ENCODE results near the gene SLC13A5.

Gene SLC13A5

DNA sequence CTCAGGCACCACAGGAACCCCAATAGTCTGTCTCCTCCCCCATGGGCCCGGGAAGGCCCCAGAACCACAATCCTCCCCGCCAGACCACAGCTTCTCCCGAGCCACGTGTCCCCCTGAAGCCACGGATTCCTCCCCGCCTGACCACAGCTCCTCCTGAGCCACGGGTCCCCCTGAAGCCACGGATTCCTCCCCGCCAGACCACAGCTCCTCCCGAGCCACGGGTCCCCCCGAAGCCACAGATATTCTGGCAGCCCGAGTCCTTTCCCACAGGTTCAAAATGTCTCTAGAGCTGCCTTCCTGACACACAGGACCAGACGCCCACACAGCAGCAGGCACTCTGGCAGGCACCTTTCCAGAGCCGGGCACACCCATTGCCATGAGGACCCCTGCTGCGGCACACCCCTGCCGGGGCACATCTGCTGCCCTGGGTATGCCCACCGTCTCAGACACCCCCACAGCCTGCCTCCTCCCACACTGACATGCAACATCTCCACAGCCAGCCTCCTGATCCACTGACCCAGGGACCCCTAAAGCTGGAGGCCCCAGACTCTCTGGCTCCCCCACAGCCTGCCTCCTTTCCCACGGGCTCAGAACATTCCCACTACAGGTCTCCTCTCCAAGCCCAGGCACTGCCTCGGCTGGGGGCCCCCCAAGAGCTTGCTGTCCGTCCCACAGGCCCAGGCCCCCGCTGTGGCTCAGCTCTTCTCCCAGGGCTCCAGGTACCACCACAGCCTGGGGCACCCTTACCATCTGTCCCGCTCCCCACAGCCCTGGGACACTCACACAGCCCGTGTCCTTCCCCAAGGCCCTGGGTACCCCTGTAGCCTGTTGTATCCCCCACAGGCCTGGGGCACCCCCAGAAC, 74.9 kb downstream of the SLC13A5 start:
- DNase-seq, result no peak

- DNase-seq, result no peak
Measured at GRCh38 chr17:6637458-6637840, 75.7 kb downstream of the SLC13A5 start.

- no peak for DNase-seq
Measured at GRCh38 chr17:6636616-6637457, 76.3 kb downstream of the SLC13A5 start.

DNA sequence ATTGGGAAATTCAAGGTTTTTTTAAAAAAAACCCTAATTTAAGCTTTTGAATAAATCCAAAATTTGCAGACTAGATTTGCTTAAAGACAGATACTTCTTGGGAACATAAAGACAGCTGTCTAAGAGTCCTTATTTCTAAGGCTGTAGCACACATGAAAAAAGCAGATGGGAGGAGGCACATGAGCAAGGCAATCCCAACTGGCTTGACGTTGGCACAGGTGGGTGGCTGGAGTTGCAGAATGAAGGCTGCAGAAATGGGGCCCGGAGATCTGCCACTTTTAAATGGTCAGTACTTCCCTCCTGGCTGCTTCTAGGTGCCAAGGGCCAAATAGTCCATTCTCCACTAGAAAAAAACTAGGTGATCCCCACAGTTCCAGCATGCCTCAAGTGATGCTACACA, 77.1 kb downstream of the SLC13A5 start:
- DNase-seq, result no peak
